Thoracic aorta (tissue), 2 donors: ENCODE measurements around the gene CIZ1. TPM values are rescaled to one million over a fixed set of nuclear protein-coding genes. Genes with fewer than 3 reads are reported as not detected.
"Not testable (repeated sequence)": the region's sequence is repeated elsewhere in the genome, so short reads cannot be mapped to it uniquely, and the experiment has no call there.

ENCODE experiments used
- ATAC-seq: fragments of 150-250 bp; one replicate; pipeline ENCODE4 v1.8.0; 2017; ENCODE audit warnings: low read depth; ENCODE audit not compliant: insufficient number of reproducible peaks, low FRiP score
- DNase-seq: peaks from one replicate; pipeline ENCODE4 v3.0.0-alpha.2; 2020; ENCODE audit warnings: low spot score
- H3K27ac ChIP-seq, 2 donors: fragments of 200-600 bp; sonication (generic); 1 replicate in 1 of 2; 2 replicates in 1 of 2; pipeline ENCODE4 v1.5.1; 2016; ENCODE audit warnings: mild to moderate bottlenecking in 2 of 2, moderate library complexity in 2 of 2
- H3K27me3 ChIP-seq: fragments of 200-600 bp; sonication (generic); replicated peaks from 2 replicates; pipeline ENCODE4 v1.6.0; 2016; ENCODE audit warnings: mild to moderate bottlenecking; ENCODE audit not compliant: insufficient read depth
- H3K36me3 ChIP-seq: fragments of 200-600 bp; sonication (generic); one replicate; pipeline ENCODE4 v1.5.1; 2016
- H3K4me1 ChIP-seq, 2 donors: fragments of 200-600 bp; sonication (generic); 1 replicate in 1 of 2; 2 replicates in 1 of 2; pipeline versions ENCODE4 v1.5.1 to v1.6.0; 2016; ENCODE audit warnings: low read depth in 2 of 2, mild to moderate bottlenecking in 1 of 2; ENCODE audit not compliant: control insufficient read depth in 1 of 2
- H3K4me3 ChIP-seq: fragments of 200-600 bp; sonication (generic); 2 replicates; pipeline ENCODE4 v1.5.1; 2016; ENCODE audit warnings: mild to moderate bottlenecking
- H3K9me3 ChIP-seq: fragments of 200-600 bp; sonication (generic); 2 replicates; pipeline ENCODE4 v1.5.1; 2016
- CTCF ChIP-seq: fragments of 200-600 bp; sonication (generic); IDR thresholded peaks from one replicate; pipeline ENCODE4 v1.5.1; 2019; ENCODE audit warnings: antibody characterized with exemption
- total RNA-seq, 2 donors: library from RNA; depleted of rRNA; stranded (reverse); fragments of >200 nt; gene quantifications; one replicate each; pipeline versions ENCODE4 v1.1.0 to v1.2.3, GENCODE V29; 2016

CIZ1 gene
- total RNA-seq, 2 donors from 2014 or later = 68.0 to 86.0 TPM

GRCh38 chr9:128130651-128131050 is 60.7 kb downstream of the CIZ1 start:
- H3K27ac ChIP-seq, ATAC-seq, H3K27me3 ChIP-seq, H3K4me3 ChIP-seq, H3K9me3 ChIP-seq, H3K36me3 ChIP-seq, DNase-seq: not testable (repeated sequence)
- peaks cover 17 to 25% of the 10 kb centered on the region in 2 donors for H3K4me1 ChIP-seq

GRCh38 chr9:128129976-128130590 is 61.3 kb downstream of the CIZ1 start:
- H3K4me3 ChIP-seq, H3K27ac ChIP-seq, H3K36me3 ChIP-seq, DNase-seq, H3K27me3 ChIP-seq, H3K9me3 ChIP-seq, ATAC-seq: not testable (repeated sequence)
- TF ChIP-seq CTCF = peak; percentile 55
- H3K4me1 ChIP-seq = peaks cover 23 to 31% of the 10 kb centered on the region in 2 donors

GRCh38 chr9:128128836-128129590 is 62.4 kb downstream of the CIZ1 start:
- ATAC-seq (no peak), DNase-seq (no peak)
- Histone ChIP-seq H3K27ac (peak overlapping the region in 1 of 2 donors; percentile 90), H3K36me3 (no peaks in the 10 kb centered on the region), H3K4me3 (peak overlapping the region; percentile 94), H3K4me1 (peaks cover 23 to 32% of the 10 kb centered on the region in 2 donors), H3K9me3 (no peaks in the 10 kb centered on the region), H3K27me3 (no peaks in the 10 kb centered on the region)
- TF ChIP-seq CTCF = no peak

GRCh38 chr9:128127990-128128835 is 63.2 kb downstream of the CIZ1 start:
- no peak for TF ChIP-seq CTCF
- Histone ChIP-seq H3K36me3 (no peaks in the 10 kb centered on the region), H3K27ac (peak overlapping the region; percentile 90 to 98), H3K4me3 (peak overlapping the region; percentile 94), H3K27me3 (no peaks in the 10 kb centered on the region), H3K4me1 (peaks cover 23 to 32% of the 10 kb centered on the region in 2 donors), H3K9me3 (no peaks in the 10 kb centered on the region)
- ATAC-seq = peak; percentile 92
- peak; percentile 51 for DNase-seq

GRCh38 chr9:128127568-128127989 is 63.8 kb downstream of the CIZ1 start, which contains the start of gene PTGES2:
Gene PTGES2 (minus strand): TSS chr9:128127729. CDS start chr9:128127717, 12 bp downstream.
- TF ChIP-seq CTCF = no peak
- ATAC-seq = peak; percentile 87

More at GRCh38 chr9:128127568-128127989, 63.8 kb downstream of the CIZ1 start, which contains the start of gene PTGES2:
- no peak for DNase-seq
- no peaks in the 10 kb centered on the region for H3K9me3 ChIP-seq
- no peaks in the 10 kb centered on the region for H3K27me3 ChIP-seq
- peak within 1 kb of the TSS; percentile 94 for H3K4me3 ChIP-seq
- peaks cover 3% of the 10 kb centered on the region for H3K36me3 ChIP-seq
- peak within 1 kb of the TSS; percentile 90 to 98 for H3K27ac ChIP-seq
- H3K4me1 ChIP-seq = peaks cover 23 to 32% of the 10 kb centered on the region in 2 donors
